ENCODE measurements around the gene ATP6V1G1.

DNA sequence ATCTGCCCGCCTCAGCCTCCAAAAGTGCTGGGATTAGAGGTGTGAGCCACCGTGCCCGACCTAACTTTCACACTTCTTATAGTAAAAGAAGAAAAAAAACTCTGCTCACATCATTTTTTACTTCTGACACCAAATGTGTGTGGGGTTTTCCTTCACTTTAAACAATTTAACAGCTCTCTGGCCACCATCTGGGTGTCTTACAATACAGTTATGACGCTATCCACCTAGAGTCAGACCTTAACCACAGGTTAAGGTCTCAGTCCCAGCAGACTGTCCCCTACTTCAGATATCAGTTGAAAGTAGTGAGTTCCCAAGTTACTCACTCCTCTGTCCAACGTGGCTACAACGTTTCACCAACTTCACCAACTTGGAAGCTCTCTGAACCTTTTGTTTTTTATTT, 15.4 kb upstream of the ATP6V1G1 start:
- TF ChIP-seq, protein P1, sequence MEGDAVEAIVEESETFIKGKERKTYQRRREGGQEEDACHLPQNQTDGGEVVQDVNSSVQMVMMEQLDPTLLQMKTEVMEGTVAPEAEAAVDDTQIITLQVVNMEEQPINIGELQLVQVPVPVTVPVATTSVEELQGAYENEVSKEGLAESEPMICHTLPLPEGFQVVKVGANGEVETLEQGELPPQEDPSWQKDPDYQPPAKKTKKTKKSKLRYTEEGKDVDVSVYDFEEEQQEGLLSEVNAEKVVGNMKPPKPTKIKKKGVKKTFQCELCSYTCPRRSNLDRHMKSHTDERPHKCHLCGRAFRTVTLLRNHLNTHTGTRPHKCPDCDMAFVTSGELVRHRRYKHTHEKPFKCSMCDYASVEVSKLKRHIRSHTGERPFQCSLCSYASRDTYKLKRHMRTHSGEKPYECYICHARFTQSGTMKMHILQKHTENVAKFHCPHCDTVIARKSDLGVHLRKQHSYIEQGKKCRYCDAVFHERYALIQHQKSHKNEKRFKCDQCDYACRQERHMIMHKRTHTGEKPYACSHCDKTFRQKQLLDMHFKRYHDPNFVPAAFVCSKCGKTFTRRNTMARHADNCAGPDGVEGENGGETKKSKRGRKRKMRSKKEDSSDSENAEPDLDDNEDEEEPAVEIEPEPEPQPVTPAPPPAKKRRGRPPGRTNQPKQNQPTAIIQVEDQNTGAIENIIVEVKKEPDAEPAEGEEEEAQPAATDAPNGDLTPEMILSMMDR (conservative IDR thresholded peaks at IDR 0.05; ENCODE audit: low read depth in 2 of 2) = no peak
- TF ChIP-seq, protein P2, sequence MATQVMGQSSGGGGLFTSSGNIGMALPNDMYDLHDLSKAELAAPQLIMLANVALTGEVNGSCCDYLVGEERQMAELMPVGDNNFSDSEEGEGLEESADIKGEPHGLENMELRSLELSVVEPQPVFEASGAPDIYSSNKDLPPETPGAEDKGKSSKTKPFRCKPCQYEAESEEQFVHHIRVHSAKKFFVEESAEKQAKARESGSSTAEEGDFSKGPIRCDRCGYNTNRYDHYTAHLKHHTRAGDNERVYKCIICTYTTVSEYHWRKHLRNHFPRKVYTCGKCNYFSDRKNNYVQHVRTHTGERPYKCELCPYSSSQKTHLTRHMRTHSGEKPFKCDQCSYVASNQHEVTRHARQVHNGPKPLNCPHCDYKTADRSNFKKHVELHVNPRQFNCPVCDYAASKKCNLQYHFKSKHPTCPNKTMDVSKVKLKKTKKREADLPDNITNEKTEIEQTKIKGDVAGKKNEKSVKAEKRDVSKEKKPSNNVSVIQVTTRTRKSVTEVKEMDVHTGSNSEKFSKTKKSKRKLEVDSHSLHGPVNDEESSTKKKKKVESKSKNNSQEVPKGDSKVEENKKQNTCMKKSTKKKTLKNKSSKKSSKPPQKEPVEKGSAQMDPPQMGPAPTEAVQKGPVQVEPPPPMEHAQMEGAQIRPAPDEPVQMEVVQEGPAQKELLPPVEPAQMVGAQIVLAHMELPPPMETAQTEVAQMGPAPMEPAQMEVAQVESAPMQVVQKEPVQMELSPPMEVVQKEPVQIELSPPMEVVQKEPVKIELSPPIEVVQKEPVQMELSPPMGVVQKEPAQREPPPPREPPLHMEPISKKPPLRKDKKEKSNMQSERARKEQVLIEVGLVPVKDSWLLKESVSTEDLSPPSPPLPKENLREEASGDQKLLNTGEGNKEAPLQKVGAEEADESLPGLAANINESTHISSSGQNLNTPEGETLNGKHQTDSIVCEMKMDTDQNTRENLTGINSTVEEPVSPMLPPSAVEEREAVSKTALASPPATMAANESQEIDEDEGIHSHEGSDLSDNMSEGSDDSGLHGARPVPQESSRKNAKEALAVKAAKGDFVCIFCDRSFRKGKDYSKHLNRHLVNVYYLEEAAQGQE (IDR thresholded peaks at IDR 0.05; ENCODE audit: unreplicated experiment) = no peak
- no peak for TF ChIP-seq POLR2AphosphoS5 (IDR thresholded peaks at IDR 0.05; ENCODE audit: low read depth)
- no peak for TF ChIP-seq NANOG (IDR thresholded peaks at IDR 0.05; ENCODE audit: borderline replicate concordance)
- TF ChIP-seq ZNF114 (CRISPR knock-in tag; IDR thresholded peaks at IDR 0.05) = no peak
- no peak for TF ChIP-seq EZH2phosphoT487 (IDR thresholded peaks at IDR 0.05; ENCODE audit: unreplicated experiment)
- TF ChIP-seq EZH2 (IDR thresholded peaks at IDR 0.05; ENCODE audit: low read depth, unreplicated experiment) = no peak
- TF ChIP-seq CREB1 (CRISPR knock-in tag; IDR thresholded peaks at IDR 0.05; ENCODE audit: low read depth) = no peak
